GM19463 (cell line): Measurements from ENCODE around the gene USP19.

Experiments used
- ATAC-seq: cut with Tn5 transposase; IDR thresholded peaks from one replicate; pipeline ENCODE4 v1.9.1; 2021; ENCODE audit warnings: mild to moderate bottlenecking, moderate library complexity; ENCODE audit not compliant: unreplicated experiment

The USP19 gene

GRCh38 chr3:49133226-49133951 lies 12.8 kb upstream of the USP19 start:
- ATAC-seq = no peak

DNA sequence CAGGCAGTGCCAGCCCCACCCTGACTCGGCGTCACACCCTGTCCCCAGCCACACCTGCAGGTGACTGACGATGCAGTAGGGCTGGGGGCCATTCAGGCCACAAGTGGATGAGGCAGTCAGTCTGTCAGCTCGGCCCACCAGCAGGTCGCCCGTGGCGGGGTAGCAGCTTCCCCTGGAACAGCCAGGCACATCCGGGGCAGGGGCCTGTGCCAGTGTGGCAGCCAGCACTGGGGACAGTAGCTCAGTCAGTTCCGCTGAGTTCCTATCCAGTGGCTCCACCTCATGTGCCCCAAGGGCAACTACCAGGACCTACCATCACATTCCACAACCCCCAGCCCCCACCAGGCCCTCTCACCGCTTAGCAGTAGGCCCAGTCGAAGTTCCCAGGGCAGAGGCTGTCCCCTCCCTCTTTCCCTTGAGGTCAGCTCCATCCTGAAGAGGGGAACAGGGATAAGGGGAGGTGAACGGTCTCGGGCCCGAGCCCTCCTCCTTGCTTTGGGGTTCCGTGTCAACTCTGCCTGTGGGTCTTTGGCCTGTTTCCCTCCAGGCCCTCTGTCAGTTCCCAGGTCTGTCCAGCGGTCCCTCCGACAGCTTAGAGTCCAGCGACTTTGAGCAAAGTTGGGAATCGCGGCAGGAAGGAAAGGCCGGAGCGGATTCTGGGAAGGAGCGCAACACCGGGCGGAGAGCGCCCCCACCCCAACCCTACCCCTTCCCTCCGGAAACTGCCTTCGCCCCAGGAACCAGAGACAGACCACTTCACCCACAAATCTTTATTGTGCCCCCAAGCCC lies 12.0 kb upstream of the USP19 start, which contains the start of gene LAMB2:
Gene LAMB2, minus strand, starts transcription at position 614 of the 789 bp plus-strand sequence. Its CDS starts 183 bp downstream, at position 431.
- ATAC-seq = no peak

DNA sequence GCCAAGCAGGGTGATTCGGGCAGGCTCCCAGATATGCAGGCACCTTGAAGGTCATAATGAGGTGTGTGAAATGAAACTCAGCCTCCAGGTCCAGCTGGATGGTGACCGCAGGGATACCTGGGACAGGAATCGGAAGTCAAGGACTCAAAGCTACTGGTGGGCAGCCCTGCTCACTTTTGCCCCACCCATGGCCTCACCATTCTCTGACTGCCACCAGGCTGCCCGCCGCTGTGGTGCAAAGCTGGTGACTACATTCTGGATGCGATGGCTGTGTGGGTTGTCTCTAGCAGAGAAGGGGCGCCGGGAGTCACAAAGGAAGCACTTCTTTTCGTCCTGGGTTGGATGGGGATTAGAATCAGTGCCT lies 11.4 kb upstream of the USP19 start:
- no peak for ATAC-seq

GRCh38 chr3:49131576-49131975 lies 11.0 kb upstream of the USP19 start:
- ATAC-seq = no peak

DNA sequence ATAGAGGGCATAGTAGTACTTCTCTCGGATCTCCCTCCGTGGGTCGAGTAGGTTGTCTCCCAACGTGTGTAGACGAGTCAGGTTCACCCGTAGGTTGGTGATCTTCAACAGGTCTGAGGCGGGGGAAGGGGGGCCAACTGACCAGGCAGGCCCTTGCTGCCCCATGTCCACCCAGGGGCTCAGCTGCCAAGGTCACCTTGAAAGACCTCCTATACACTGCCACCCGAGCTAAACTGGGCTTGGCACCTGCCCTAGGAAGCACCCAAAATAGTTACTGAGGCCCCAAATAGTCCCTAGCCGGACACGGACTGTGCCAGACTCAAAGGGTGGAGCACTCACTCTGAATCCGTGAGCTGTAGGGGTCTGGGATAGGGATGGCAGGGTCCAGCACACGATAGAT lies 10.4 kb upstream of the USP19 start:
- ATAC-seq = no peak

- no peak for ATAC-seq
These were observed 4.5 kb upstream of the USP19 start for GRCh38 chr3:49124991-49125670.

DNA sequence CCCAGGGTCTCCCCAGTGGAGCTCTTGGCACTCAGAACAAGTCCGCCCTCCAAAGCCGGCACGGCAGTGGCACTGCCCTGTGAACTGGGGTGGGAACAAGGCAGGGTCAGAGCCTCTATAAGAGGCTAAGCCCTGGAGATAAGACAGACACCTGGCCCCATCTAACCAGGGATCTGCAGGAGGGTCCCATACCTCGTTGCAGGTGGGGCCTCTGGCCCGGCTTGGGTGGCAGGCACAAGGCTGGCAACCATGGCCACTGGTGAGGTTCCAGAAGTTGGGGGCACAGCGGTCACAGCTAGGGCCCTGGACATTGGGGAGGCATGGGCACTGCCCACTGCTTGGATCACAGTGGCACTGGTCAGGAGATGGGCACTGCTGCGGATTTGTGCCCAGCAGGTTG lies 3.6 kb upstream of the USP19 start:
- ATAC-seq = no peak

- no peak for ATAC-seq
These were observed 3.1 kb upstream of the USP19 start for GRCh38 chr3:49123687-49124086.

DNA sequence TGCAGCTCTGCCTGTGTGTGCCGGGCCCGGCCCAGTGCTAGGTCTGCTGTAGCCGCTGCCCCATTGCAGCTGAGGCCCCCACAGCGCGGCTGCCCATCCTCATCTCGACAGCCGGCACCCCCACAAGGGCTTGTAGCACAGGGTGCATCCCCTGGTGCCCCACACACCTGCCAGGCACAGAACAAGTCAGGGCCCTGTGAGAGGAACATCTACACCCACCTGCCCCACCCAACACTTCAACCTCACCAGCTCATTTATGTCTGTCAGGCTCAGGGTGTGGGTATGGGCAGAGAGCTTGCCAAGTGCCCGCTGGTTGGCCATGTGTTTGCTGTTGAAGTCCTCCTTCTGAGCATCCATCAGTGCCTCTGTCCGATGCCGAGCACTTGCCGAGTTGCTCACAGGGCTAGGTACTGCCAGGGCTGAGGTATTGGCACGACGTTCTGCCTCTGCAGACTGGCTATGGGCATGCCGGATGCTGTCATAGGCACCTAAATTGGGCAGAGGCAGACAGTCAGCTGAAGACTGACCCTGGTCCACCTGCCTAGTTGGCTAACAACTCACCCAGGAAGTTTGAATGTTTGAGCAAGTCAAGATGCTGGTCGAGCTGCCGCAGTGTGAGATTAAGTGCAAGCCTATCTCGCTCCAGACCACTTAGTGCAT lies 2.4 kb upstream of the USP19 start:
- ATAC-seq = no peak

GRCh38 chr3:49122451-49122850 lies 1.8 kb upstream of the USP19 start:
- ATAC-seq = no peak

DNA sequence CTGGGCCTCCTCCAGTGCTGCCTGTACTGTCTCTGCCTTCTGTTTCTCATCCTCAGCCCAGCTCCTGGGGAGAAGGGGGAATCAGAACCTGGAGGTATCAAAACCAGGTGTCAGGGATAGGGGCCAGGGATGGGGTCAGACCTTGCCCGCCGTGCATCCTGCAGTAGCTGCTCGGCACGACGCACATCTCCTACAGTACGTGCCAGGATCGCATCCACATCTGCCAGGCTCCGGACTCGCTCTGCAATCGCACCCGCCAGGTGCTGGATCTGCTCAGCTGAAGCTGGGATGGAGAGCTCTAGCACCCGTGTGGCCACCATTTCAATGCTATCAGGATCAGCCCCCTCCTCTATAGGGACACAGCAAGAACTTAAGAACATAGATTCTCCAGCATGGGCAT lies 1.4 kb upstream of the USP19 start:
- ATAC-seq = no peak

- no peak for ATAC-seq
These were observed 611 bp upstream of the USP19 start for GRCh38 chr3:49121132-49121736.

DNA sequence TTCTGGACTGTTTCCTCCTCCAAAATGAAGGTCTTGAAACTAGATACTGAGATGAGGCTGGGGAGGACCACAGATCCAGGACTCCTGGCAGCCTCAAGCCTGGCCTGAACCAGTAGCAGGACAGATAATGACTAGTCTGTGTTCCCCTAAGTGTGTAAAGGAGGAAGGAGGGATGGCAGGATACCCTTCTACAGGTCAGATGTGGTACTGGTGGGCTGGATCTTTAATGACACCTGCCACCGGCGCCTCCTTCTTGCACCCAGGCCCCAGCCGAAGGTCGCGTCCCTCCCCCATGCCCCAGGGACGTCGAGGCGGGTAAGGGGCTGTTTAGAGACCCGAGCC lies 556 bp downstream of the USP19 start:
- no peak for ATAC-seq

GRCh38 chr3:49119439-49119838 lies 1.2 kb downstream of the USP19 start:
- no peak for ATAC-seq

DNA sequence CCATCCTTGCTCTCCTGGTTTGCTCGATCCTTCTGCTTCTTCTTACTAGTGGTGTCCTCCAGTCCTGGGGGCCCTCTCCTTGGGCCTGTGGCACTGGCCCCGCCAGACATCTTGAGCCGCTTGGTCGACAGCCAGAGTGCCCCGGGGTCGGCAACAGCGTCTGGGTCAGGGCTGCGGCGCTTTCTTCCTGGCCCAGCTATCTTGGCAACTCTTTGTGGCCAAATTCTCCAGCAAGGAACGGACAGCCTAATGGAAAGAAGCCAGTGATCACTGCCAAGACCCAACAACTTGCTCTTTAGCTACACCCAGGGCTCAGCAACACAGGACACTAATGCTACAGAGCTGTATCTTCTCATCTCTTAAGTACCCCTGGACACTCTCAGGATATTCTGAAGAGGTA lies 1.6 kb downstream of the USP19 start:
- no peak for ATAC-seq

DNA sequence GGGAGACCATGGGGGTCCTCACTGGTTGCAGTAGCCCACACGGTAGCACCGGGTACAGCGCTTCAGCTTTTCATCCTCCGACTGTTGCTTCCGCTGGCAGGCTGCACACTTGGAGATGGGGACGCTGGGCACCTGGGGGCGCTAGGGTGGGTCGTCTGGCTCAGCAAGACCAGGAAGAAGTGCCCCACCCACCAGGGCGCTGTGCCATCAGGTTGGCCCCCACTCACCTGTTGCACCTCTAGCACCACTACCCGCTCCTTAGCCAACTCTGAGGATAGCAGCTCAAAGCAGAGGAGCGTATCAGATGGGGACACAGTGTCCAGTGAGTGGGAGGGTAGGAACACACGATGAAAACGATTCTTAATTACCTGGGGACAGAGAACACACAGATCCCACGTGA lies 8.4 kb downstream of the USP19 start:
- no peak for ATAC-seq

GRCh38 chr3:49111347-49111746 lies 9.3 kb downstream of the USP19 start:
- ATAC-seq = no peak

DNA sequence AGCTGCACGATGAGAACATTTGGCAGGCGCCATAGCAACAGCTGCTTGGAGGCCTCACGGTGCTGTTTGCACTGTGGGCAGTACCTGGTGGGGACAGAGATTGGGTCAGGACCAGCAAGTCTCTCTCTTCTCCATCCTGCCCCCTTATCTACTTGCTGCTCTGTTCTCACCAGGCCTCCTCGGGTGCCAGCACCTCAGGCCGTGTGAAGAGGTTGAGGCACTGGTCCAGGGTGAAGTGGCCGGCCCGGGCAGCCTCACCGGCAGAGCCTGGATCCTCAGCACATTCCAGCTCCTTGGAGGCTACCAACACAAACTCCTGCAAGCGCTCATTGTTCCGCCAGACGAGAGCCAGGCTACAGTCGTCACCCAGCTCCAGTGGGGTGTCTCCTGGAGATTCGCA lies 9.8 kb downstream of the USP19 start:
- no peak for ATAC-seq

DNA sequence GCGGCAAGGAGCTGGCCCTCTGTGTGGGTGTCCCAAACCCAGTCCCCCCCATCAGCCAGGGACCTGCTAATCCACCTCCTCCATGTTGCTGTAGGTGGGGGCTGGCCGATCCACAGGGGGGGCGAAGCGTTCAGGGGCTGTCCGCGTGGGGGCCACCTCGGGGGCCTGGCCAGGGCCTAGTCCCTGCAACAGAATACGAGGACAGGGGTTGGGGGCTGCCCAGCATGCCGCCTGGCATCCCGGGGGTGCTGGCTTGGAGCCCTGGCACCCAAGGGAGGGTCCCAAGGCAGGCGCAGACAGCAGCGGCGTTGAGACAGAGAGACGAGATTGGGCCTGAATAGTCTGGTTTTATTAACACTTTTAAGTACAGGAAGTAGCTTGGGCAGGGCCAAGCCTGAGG lies 12.3 kb downstream of the USP19 start:
- ATAC-seq = no peak

- peak; percentile 96 for ATAC-seq
These were observed 16.0 kb downstream of the USP19 start, which contains the start of gene QARS1 for GRCh38 chr3:49104427-49105291. Gene QARS1, minus strand, starts transcription at chr3:49104757. Its CDS starts 24 bp downstream, at chr3:49104733.
